CD14-positive monocyte (primary cell): ENCODE measurements around the gene EFCC1. TPM values are rescaled to one million over a fixed set of nuclear protein-coding genes. Genes with fewer than 3 reads are reported as not detected.

Experiments
- DNase-seq, 3 donors: peaks; one replicate each; pipeline ENCODE4 v3.0.0-alpha.2; 2011 to 2022
- H2AFZ ChIP-seq: 2 replicates; pipeline ENCODE4 v1.6.0; 2012; ENCODE audit warnings: mild to moderate bottlenecking, low read depth, low read length, inconsistent platforms; ENCODE audit not compliant: insufficient read depth, poor library complexity, severe bottlenecking
- H3K27ac ChIP-seq, 2 donors: 1 replicate in 1 of 2; 2 replicates in 1 of 2; pipeline ENCODE4 v1.5.1; 2012 to 2013; ENCODE audit warnings: low read length in 2 of 2, control low read depth in 1 of 2, inconsistent platforms in 1 of 2, low read depth in 1 of 2, mild to moderate bottlenecking in 1 of 2
- H3K27me3 ChIP-seq, 2 donors: one replicate each; pipeline versions ENCODE4 v1.6.0 to v1.6.1; 2011 to 2013; ENCODE audit warnings: low read length in 2 of 2; ENCODE audit not compliant: control insufficient read depth in 2 of 2, insufficient read depth in 2 of 2
- H3K36me3 ChIP-seq, 2 donors: replicated peaks in 1 of 2; 1 replicate in 1 of 2; 2 replicates in 1 of 2; pipeline versions ENCODE4 v1.5.1 to v1.6.1; 2012 to 2013; ENCODE audit warnings: low read length in 2 of 2, control low read depth in 1 of 2, inconsistent platforms in 1 of 2, mild to moderate bottlenecking in 1 of 2; ENCODE audit not compliant: insufficient read depth in 2 of 2, control insufficient read depth in 1 of 2
- H3K4me1 ChIP-seq, 2 donors: 1 replicate in 1 of 2; 2 replicates in 1 of 2; pipeline versions ENCODE4 v1.5.1 to v1.6.1; 2012 to 2013; ENCODE audit warnings: low read length in 2 of 2, control low read depth in 1 of 2, inconsistent platforms in 1 of 2, mild to moderate bottlenecking in 1 of 2, moderate library complexity in 1 of 2; ENCODE audit not compliant: insufficient read depth in 2 of 2, control insufficient read depth in 1 of 2
- H3K4me2 ChIP-seq: replicated peaks from 2 replicates; pipeline ENCODE3; 2012; ENCODE audit warnings: low read length, moderate library complexity, mild to moderate bottlenecking; ENCODE audit not compliant: poor library complexity, severe bottlenecking; ENCODE audit errors: extremely low read depth
- H3K4me3 ChIP-seq, 3 experiments: fragments of 200-600 bp in 1 of 3; sonication (generic) in 1 of 3; replicated peaks in 1 of 3; 1 replicate in 2 of 3; 2 replicates in 1 of 3; pipeline ENCODE4 v1.5.1; 2011 to 2013; ENCODE audit warnings: low read length in 3 of 3, mild to moderate bottlenecking in 3 of 3, control low read depth in 2 of 3, low read depth in 2 of 3, inconsistent platforms in 1 of 3, moderate library complexity in 1 of 3
- H3K79me2 ChIP-seq: 2 replicates; pipeline ENCODE4 v1.6.0; 2012; ENCODE audit warnings: mild to moderate bottlenecking, control low read depth, inconsistent platforms, low read length, moderate library complexity; ENCODE audit not compliant: insufficient read depth
- H3K9ac ChIP-seq: 2 replicates; pipeline ENCODE4 v1.6.0; 2017; ENCODE audit warnings: low read length, mild to moderate bottlenecking; ENCODE audit not compliant: insufficient read depth, poor library complexity, severe bottlenecking
- H3K9me3 ChIP-seq, 2 donors: replicated peaks in 1 of 2; 1 replicate in 1 of 2; 2 replicates in 1 of 2; pipeline versions ENCODE4 v1.5.1 to v1.6.1; 2012 to 2013; ENCODE audit warnings: low read length in 2 of 2, control low read depth in 1 of 2; ENCODE audit not compliant: control insufficient read depth in 1 of 2, insufficient read depth in 1 of 2
- H4K20me1 ChIP-seq: 2 replicates; pipeline ENCODE4 v1.6.0; 2012; ENCODE audit warnings: mild to moderate bottlenecking, low read length, control low read depth, moderate library complexity; ENCODE audit not compliant: insufficient read depth
- H3K27ac Mint-ChIP-seq, 7 donors: one replicate each; pipeline ENCODE4 v1.8.0; 2020; ENCODE audit warnings: mild to moderate bottlenecking in 7 of 7, mixed read lengths in 7 of 7, moderate library complexity in 6 of 7, inconsistent platforms in 2 of 7
- H3K27me3 Mint-ChIP-seq, 3 donors: one replicate each; pipeline ENCODE4 v1.8.0; 2021 to 2022; ENCODE audit warnings: low read depth in 3 of 3, mild to moderate bottlenecking in 3 of 3, mixed read lengths in 3 of 3, moderate library complexity in 3 of 3, inconsistent platforms in 1 of 3
- H3K36me3 Mint-ChIP-seq, 2 donors: one replicate each; pipeline ENCODE4 v1.8.0; 2020; ENCODE audit warnings: mixed read lengths in 2 of 2, inconsistent platforms in 1 of 2, mild to moderate bottlenecking in 1 of 2
- H3K4me1 Mint-ChIP-seq: one replicate; pipeline ENCODE4 v1.8.0; 2020; ENCODE audit warnings: mild to moderate bottlenecking, mixed read lengths
- H3K4me3 Mint-ChIP-seq, 2 donors: one replicate each; pipeline ENCODE4 v1.8.0; 2020; ENCODE audit warnings: mild to moderate bottlenecking in 2 of 2, mixed read lengths in 2 of 2, moderate library complexity in 1 of 2
- H3K9me3 Mint-ChIP-seq, 7 donors: one replicate each; pipeline ENCODE4 v1.8.0; 2020 to 2022; ENCODE audit warnings: mixed read lengths in 7 of 7, mild to moderate bottlenecking in 6 of 7, moderate library complexity in 6 of 7, inconsistent platforms in 2 of 7
- CTCF ChIP-seq: fragments of 200-600 bp; IDR thresholded peaks from one replicate; pipeline ENCODE4 v1.8.0; 2022; ENCODE audit warnings: antibody characterized with exemption, mild to moderate bottlenecking
- WGBS: methylation state at CpG from one replicate; pipeline ENCODE4 v1.1.5; 2013; ENCODE audit warnings: missing lambda C conversion rate; ENCODE audit not compliant: insufficient coverage; 5-methylcytosine and 5-hydroxymethylcytosine counted together
- intact Hi-C, 2 donors: fragments of 100-400 bp; cut with micrococcal nuclease; formaldehyde crosslinking; loops; one replicate each; pipeline versions ENCODE4 v1.15.0 to v1.15.1; 2023
- polyA plus RNA-seq, 3 donors: library from polyadenylated mRNA; depleted of rRNA in 1 of 3; unstranded in 2 of 3; stranded (reverse) in 1 of 3; fragments of 300-500 nt in 2 of 3; fragments of >200 nt in 1 of 3; fragmentation: Illumina TruSeq in 2 of 3; gene quantifications; 1 replicate in 2 of 3; 2 replicates in 1 of 3; pipeline ENCODE4 v1.2.3, GENCODE V29; 2012 to 2021

The EFCC1 gene
- polyA plus RNA-seq, 3 donors, result 0.11 to 0.15 TPM; not detected in 1

GRCh38 chr3:129085165-129085715, 84.1 kb downstream of the EFCC1 start:
- Mint-ChIP-seq H3K4me1 (peaks cover 2% of the 10 kb centered on the region), H3K27me3 (peaks cover 2 to 7% (median 3%) of the 10 kb centered on the region in 3 donors), H3K9me3 (peaks cover 0 to 2% (median 0%) of the 10 kb centered on the region in 7 donors), H3K36me3 (no peaks in the 10 kb centered on the region), H3K27ac (peak overlapping the region in 1 of 7 donors; percentile 59), H3K4me3 (no peak overlapping the region)
- intact Hi-C loops, result no loop called here
- Histone ChIP-seq H2AFZ (no peak overlapping the region), H3K79me2 (no peaks in the 10 kb centered on the region), H3K4me3 (no peak overlapping the region), H3K4me2 (no peak overlapping the region), H3K4me1 (no peaks in the 10 kb centered on the region), H3K9me3 (no peaks in the 10 kb centered on the region), H3K27ac (no peak overlapping the region), H3K27me3 (no peaks in the 10 kb centered on the region), H4K20me1 (peaks cover 7% of the 10 kb centered on the region), H3K36me3 (no peaks in the 10 kb centered on the region), H3K9ac (no peak overlapping the region)
- DNase-seq, result no peak
- no peak for TF ChIP-seq CTCF
- WGBS, result 98% methylated on average over 12 of the region's 12 CpGs

GRCh38 chr3:129085818-129086217, 84.7 kb downstream of the EFCC1 start:
- no peaks in the 10 kb centered on the region for H3K36me3 ChIP-seq
- no peaks in the 10 kb centered on the region for H3K36me3 Mint-ChIP-seq
- no peaks in the 10 kb centered on the region for H3K27me3 ChIP-seq
- no peak for TF ChIP-seq CTCF
- no peaks in the 10 kb centered on the region for H3K4me1 ChIP-seq
- no peak for DNase-seq
- H3K79me2 ChIP-seq, result no peaks in the 10 kb centered on the region
- no peak overlapping the region for H3K4me3 Mint-ChIP-seq
- H3K27me3 Mint-ChIP-seq, result peaks cover 2 to 7% (median 3%) of the 10 kb centered on the region in 3 donors
- peaks cover 2% of the 10 kb centered on the region for H3K4me1 Mint-ChIP-seq
- intact Hi-C loops, result no loop called here
- peaks cover 7% of the 10 kb centered on the region for H4K20me1 ChIP-seq
- H2AFZ ChIP-seq, result no peak overlapping the region
- no peak overlapping the region for H3K4me2 ChIP-seq
- 98% methylated on average over 4 of the region's 4 CpGs for WGBS
- H3K27ac Mint-ChIP-seq, result peak overlapping the region in 2 of 7 donors; percentile 59 to 65
- H3K9me3 ChIP-seq, result no peaks in the 10 kb centered on the region
- H3K9ac ChIP-seq, result no peak overlapping the region
- no peak overlapping the region for H3K27ac ChIP-seq
- no peak overlapping the region for H3K4me3 ChIP-seq
- peaks cover 0 to 2% (median 0%) of the 10 kb centered on the region in 7 donors for H3K9me3 Mint-ChIP-seq
